Osteocyte (in vitro differentiated cells): ENCODE results near the gene NBEA. TPM values are rescaled to one million over a fixed set of nuclear protein-coding genes. Genes with fewer than 3 reads are reported as not detected.

Experiments
- DNase-seq: peaks from one replicate; pipeline ENCODE4 v3.0.0; 2021; ENCODE audit warnings: mixed read lengths; ENCODE audit not compliant: unreplicated experiment; ENCODE audit errors: extremely low spot score
- H3K27ac Mint-ChIP-seq: one replicate; pipeline ENCODE4 v1.8.0; 2021; ENCODE audit warnings: mild to moderate bottlenecking, mixed read lengths; ENCODE audit not compliant: unreplicated experiment
- H3K27me3 Mint-ChIP-seq: one replicate; pipeline ENCODE4 v1.8.0; 2021; ENCODE audit warnings: mixed read lengths; ENCODE audit not compliant: unreplicated experiment
- H3K36me3 Mint-ChIP-seq: one replicate; pipeline ENCODE4 v1.8.0; 2021; ENCODE audit warnings: mixed read lengths; ENCODE audit not compliant: unreplicated experiment
- H3K4me1 Mint-ChIP-seq: one replicate; pipeline ENCODE4 v1.8.0; 2021; ENCODE audit warnings: mixed read lengths; ENCODE audit not compliant: unreplicated experiment
- H3K4me3 Mint-ChIP-seq: one replicate; pipeline ENCODE4 v1.8.0; 2021; ENCODE audit warnings: mild to moderate bottlenecking, moderate library complexity, mixed read lengths; ENCODE audit not compliant: unreplicated experiment
- H3K9me3 Mint-ChIP-seq: one replicate; pipeline ENCODE4 v1.8.0; 2021; ENCODE audit warnings: mixed read lengths; ENCODE audit not compliant: unreplicated experiment
- total RNA-seq: library from RNA; stranded (reverse); gene quantifications from 2 replicates; pipeline ENCODE4 v1.2.1, GENCODE V29; 2021
- TF ChIP-seq, protein P1 (sequence below): fragments of 200-600 bp; sonication (generic); IDR thresholded peaks from 2 replicates; pipeline ENCODE4 v1.5.0; 2021; ENCODE audit warnings: antibody characterized with exemption, mild to moderate bottlenecking, moderate library complexity

The NBEA gene
- total RNA-seq, 1 donor from 2014 or later, result 10.9 TPM

DNA sequence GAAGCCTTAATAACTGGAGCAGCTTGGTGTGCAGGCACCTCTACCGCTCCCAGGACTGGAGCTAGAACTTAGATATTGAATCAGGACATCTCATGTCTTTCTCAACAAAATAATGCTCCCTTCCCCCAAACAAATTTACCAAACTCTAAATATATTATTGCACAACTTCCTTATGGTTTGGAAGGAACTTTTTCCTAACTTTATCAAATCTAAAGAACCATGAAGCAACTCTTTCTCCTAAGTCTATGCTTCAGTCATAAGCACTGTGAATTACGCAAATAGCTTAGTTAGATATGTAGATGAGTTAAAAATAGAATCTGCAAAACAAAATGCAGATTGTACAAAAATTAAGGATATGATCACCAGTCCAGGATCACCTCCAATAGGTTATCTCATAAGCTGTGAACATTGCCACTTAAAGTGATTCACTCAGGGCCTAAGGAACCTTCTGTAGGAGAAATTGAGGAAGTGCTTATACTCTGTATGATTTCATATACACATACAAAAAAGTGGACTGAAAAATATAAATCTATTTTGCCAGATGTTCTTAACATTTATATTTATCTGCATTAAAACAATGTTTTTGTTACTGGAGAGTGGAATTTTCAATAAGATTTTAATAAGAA is 554.8 kb downstream of the NBEA start:
- Mint-ChIP-seq H3K27me3 (no peaks in the 10 kb centered on the region), H3K4me3 (no peak overlapping the region), H3K9me3 (peaks cover 13% of the 10 kb centered on the region)

DNA sequence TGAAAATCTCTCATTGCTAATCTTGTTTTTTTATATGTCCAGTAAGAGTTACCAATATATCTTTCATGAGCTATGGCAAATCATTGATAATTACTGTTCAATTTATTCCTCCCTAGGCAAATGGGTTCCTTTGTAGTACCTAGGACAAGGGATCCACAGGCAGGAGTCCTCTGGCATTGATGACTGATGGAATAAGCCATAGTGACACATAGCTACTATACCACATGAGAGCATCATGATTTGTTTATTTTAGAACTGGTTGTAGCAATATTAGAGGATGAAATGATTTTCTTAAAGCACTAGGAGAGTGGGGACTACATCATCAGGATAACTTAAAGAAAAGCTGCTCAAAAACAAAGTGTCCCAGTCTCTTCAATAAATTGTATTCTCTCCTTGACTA is 556.2 kb downstream of the NBEA start:
- peaks cover 9% of the 10 kb centered on the region for H3K4me1 Mint-ChIP-seq
- H3K9me3 Mint-ChIP-seq, result peaks cover 13% of the 10 kb centered on the region
- no peak overlapping the region for H3K4me3 Mint-ChIP-seq
- no peak for DNase-seq
- H3K27ac Mint-ChIP-seq, result no peak overlapping the region
- TF ChIP-seq, protein P1, sequence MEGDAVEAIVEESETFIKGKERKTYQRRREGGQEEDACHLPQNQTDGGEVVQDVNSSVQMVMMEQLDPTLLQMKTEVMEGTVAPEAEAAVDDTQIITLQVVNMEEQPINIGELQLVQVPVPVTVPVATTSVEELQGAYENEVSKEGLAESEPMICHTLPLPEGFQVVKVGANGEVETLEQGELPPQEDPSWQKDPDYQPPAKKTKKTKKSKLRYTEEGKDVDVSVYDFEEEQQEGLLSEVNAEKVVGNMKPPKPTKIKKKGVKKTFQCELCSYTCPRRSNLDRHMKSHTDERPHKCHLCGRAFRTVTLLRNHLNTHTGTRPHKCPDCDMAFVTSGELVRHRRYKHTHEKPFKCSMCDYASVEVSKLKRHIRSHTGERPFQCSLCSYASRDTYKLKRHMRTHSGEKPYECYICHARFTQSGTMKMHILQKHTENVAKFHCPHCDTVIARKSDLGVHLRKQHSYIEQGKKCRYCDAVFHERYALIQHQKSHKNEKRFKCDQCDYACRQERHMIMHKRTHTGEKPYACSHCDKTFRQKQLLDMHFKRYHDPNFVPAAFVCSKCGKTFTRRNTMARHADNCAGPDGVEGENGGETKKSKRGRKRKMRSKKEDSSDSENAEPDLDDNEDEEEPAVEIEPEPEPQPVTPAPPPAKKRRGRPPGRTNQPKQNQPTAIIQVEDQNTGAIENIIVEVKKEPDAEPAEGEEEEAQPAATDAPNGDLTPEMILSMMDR, result no peak
- peaks cover 9% of the 10 kb centered on the region for H3K36me3 Mint-ChIP-seq
- no peaks in the 10 kb centered on the region for H3K27me3 Mint-ChIP-seq

More for the DNA sequence above, 554.8 kb downstream of the NBEA start:
- no peak for DNase-seq
- Mint-ChIP-seq H3K36me3 (peaks cover 9% of the 10 kb centered on the region), H3K4me1 (peaks cover 3% of the 10 kb centered on the region), H3K27ac (no peak overlapping the region)
- TF ChIP-seq, protein P1, result no peak

DNA sequence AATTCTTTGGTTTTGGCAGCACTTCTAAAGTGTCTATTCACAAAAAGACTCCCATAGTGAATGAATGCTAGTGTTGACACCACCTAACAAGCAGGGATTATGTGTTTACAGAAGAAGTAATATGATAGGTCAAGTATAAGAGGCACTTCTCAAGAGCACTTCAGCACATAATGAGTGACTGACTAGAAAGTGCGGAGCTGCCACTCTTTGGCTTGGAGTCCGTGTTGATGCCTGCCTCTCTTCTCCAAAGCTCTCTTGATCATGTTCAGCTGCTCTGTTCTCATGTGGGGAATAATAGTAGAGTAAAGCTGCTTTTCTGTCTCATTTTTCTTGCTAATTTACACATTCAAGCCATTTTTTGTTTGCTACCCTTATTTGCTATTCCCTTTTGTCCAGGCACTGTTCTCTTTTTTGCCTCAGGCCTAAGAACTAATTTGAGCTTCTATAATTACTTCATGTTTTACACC is 557.2 kb downstream of the NBEA start:
- peaks cover 9% of the 10 kb centered on the region for H3K4me1 Mint-ChIP-seq
- no peak for DNase-seq
- H3K36me3 Mint-ChIP-seq, result peaks cover 9% of the 10 kb centered on the region
- TF ChIP-seq, protein P1, result no peak
- H3K27me3 Mint-ChIP-seq, result no peaks in the 10 kb centered on the region
- H3K4me3 Mint-ChIP-seq, result no peak overlapping the region
- peaks cover 13% of the 10 kb centered on the region for H3K9me3 Mint-ChIP-seq
- no peak overlapping the region for H3K27ac Mint-ChIP-seq

DNA sequence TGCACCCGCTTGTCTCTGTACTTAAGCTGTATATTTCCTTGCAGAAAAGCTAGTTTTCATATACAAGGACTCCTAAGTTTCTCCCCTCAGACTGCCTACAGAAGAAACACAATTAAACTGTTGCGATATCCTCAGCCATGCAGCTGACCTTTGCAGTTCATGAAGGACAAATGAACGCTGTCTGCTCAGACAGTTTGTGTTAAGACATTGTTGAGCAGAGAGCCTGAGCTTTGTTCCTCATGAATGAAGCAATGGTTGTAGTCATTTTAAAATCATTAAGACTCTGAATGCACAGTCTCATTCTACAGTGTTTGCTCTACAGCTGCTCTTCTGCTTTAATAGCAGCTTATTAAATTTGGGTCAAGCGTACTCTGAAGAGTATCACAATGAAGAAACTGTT is 557.6 kb downstream of the NBEA start:
- DNase-seq, result no peak
- Mint-ChIP-seq H3K27me3 (no peaks in the 10 kb centered on the region), H3K9me3 (peaks cover 8% of the 10 kb centered on the region), H3K4me3 (no peak overlapping the region), H3K4me1 (peaks cover 9% of the 10 kb centered on the region), H3K36me3 (peaks cover 5% of the 10 kb centered on the region), H3K27ac (no peak overlapping the region)
- TF ChIP-seq, protein P1, result no peak

DNA sequence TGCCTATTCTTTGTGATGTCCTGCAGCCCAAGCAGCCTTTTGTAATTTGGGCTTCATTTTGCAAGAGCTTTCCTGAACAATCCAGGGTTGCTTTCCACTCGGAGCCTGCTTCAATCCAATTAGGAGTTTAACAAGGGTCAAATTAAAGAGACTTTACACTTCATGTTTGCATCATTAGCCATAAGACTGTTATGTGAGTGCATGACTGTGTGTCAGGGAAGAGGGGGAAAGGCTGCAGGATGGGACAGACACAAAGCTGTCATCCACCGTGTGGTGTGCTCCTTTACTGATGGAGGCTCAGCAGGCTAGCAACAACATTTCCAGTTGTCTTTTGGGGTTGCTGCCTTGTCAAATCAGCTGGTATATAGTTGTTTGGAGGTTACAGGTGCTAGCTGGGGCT is 558.1 kb downstream of the NBEA start:
- H3K4me3 Mint-ChIP-seq, result no peak overlapping the region
- DNase-seq, result no peak
- H3K27me3 Mint-ChIP-seq, result no peaks in the 10 kb centered on the region
- peaks cover 3% of the 10 kb centered on the region for H3K36me3 Mint-ChIP-seq
- H3K9me3 Mint-ChIP-seq, result peaks cover 3% of the 10 kb centered on the region
- H3K4me1 Mint-ChIP-seq, result peaks cover 9% of the 10 kb centered on the region
- TF ChIP-seq, protein P1, result no peak
- no peak overlapping the region for H3K27ac Mint-ChIP-seq
